ENCODE data around the gene OSBPL5. TPM values are rescaled to one million over a fixed set of nuclear protein-coding genes. Genes with fewer than 3 reads are reported as not detected.

The OSBPL5 gene
- total RNA-seq, 2 donors from 2014 or later: 34.0 to 69.5 TPM

GRCh38 chr11:3126901-3127691 is 38.0 kb downstream of the OSBPL5 start:
- intact Hi-C loops (cut with DNase I): no loop called here
- H3K27me3 ChIP-seq: no peaks in the 10 kb centered on the region
- H3K4me1 ChIP-seq: peaks cover 20% of the 10 kb centered on the region
- H3K9me3 ChIP-seq: no peaks in the 10 kb centered on the region
- no peaks in the 10 kb centered on the region for H3K36me3 ChIP-seq
- DNase-seq: no peak
- H3K4me3 ChIP-seq: no peak overlapping the region
- TF ChIP-seq CTCF (IDR thresholded peaks at IDR 0.05): no peak
- peak overlapping the region; percentile 51 to 55 for H3K9ac ChIP-seq (ENCODE audit: low read depth in 2 of 2, low read length in 2 of 2)
- H3K27ac ChIP-seq: peak overlapping the region; percentile 80

GRCh38 chr11:3126207-3126865 is 38.8 kb downstream of the OSBPL5 start:
- TF ChIP-seq CTCF (IDR thresholded peaks at IDR 0.05): no peak
- peak; percentile 94 for DNase-seq
- peaks cover 20% of the 10 kb centered on the region for H3K4me1 ChIP-seq
- H3K36me3 ChIP-seq: no peaks in the 10 kb centered on the region
- H3K4me3 ChIP-seq: peak overlapping the region; percentile 20
- H3K27ac ChIP-seq: peak overlapping the region; percentile 80
- no peaks in the 10 kb centered on the region for H3K9me3 ChIP-seq
- peak overlapping the region; percentile 38 to 55 for H3K9ac ChIP-seq (ENCODE audit: low read depth in 2 of 2, low read length in 2 of 2)
- intact Hi-C loops (cut with DNase I): no loop called here
- H3K27me3 ChIP-seq: no peaks in the 10 kb centered on the region

- intact Hi-C loops (cut with DNase I): no loop called here
- no peak for DNase-seq
These were observed 40.3 kb downstream of the OSBPL5 start for GRCh38 chr11:3124821-3125220.

GRCh38 chr11:3123761-3124733 is 41.1 kb downstream of the OSBPL5 start:
- no peak overlapping the region for H3K27ac ChIP-seq
- H3K36me3 ChIP-seq: no peaks in the 10 kb centered on the region
- intact Hi-C loops (cut with DNase I): no loop called here
- no peaks in the 10 kb centered on the region for H3K9me3 ChIP-seq
- no peaks in the 10 kb centered on the region for H3K27me3 ChIP-seq
- no peak for TF ChIP-seq CTCF (IDR thresholded peaks at IDR 0.05)
- peak; percentile 80 for DNase-seq
- H3K9ac ChIP-seq (ENCODE audit: low read depth in 2 of 2, low read length in 2 of 2): no peak overlapping the region
- H3K4me3 ChIP-seq: no peak overlapping the region
- H3K4me1 ChIP-seq: peaks cover 20% of the 10 kb centered on the region

More at GRCh38 chr11:3124821-3125220, 40.3 kb downstream of the OSBPL5 start:
- Histone ChIP-seq H3K4me1 (peaks cover 20% of the 10 kb centered on the region), H3K9ac (ENCODE audit: low read depth in 2 of 2, low read length in 2 of 2) (no peak overlapping the region), H3K27ac (no peak overlapping the region), H3K9me3 (no peaks in the 10 kb centered on the region), H3K4me3 (no peak overlapping the region), H3K36me3 (no peaks in the 10 kb centered on the region), H3K27me3 (no peaks in the 10 kb centered on the region)
- TF ChIP-seq CTCF (IDR thresholded peaks at IDR 0.05): no peak

- DNase-seq: peak; percentile 78
- intact Hi-C loops (cut with DNase I): no loop called here
- H3K27ac ChIP-seq: no peak overlapping the region
- no peak overlapping the region for H3K4me3 ChIP-seq
- H3K36me3 ChIP-seq: no peaks in the 10 kb centered on the region
- no peak overlapping the region for H3K9ac ChIP-seq (ENCODE audit: low read depth in 2 of 2, low read length in 2 of 2)
- H3K4me1 ChIP-seq: peaks cover 20% of the 10 kb centered on the region
- H3K27me3 ChIP-seq: no peaks in the 10 kb centered on the region
- no peaks in the 10 kb centered on the region for H3K9me3 ChIP-seq
- TF ChIP-seq CTCF (IDR thresholded peaks at IDR 0.05): no peak
These were observed 41.8 kb downstream of the OSBPL5 start for GRCh38 chr11:3123305-3123704.

Measured in colonic mucosa (tissue), 4 donors.